GM23338 (cell line): Measurements from ENCODE around the gene EIF1B. TPM values are rescaled to one million over a fixed set of nuclear protein-coding genes. Genes with fewer than 3 reads are reported as not detected.

Experiments used
- ATAC-seq: fragments of 200-7000 bp; cut with Tn5 transposase; 3 replicates; pipeline ENCODE4 v1.9.1; 2020
- DNase-seq: peaks from one replicate; pipeline ENCODE4 v3.0.0-alpha.2; 2015; ENCODE audit warnings: low spot score
- H2AFZ ChIP-seq: fragments of 200-600 bp; sonication (generic); 2 replicates; pipeline ENCODE4 v1.8.0; 2016; ENCODE audit warnings: antibody characterized with exemption, mild to moderate bottlenecking, moderate library complexity
- H3F3A ChIP-seq: fragments of 200-600 bp; sonication (generic); replicated peaks from 2 replicates; pipeline ENCODE4 v1.8.0; 2017; ENCODE audit warnings: antibody characterized with exemption, mixed run types, low read depth
- H3K27ac ChIP-seq: fragments of 200-600 bp; sonication (generic); 2 replicates; pipeline ENCODE4 v1.6.1; 2016; ENCODE audit warnings: low read depth
- H3K27me3 ChIP-seq: fragments of 200-600 bp; sonication (generic); 2 replicates; pipeline ENCODE4 v1.8.0; 2016; ENCODE audit warnings: mild to moderate bottlenecking, mixed run types, moderate library complexity; ENCODE audit not compliant: insufficient read depth
- H3K36me3 ChIP-seq: fragments of 200-600 bp; sonication (generic); 2 replicates; pipeline ENCODE4 v1.8.0; 2016; ENCODE audit warnings: mild to moderate bottlenecking; ENCODE audit not compliant: insufficient read depth
- H3K4me1 ChIP-seq: fragments of 200-600 bp; sonication (generic); 2 replicates; pipeline ENCODE4 v1.8.0; 2016; ENCODE audit warnings: mild to moderate bottlenecking, moderate library complexity; ENCODE audit not compliant: insufficient read depth
- H3K4me2 ChIP-seq: fragments of 200-600 bp; sonication (generic); 2 replicates; pipeline ENCODE4 v1.7.1; 2017; ENCODE audit warnings: mixed run types
- H3K4me3 ChIP-seq: fragments of 200-600 bp; sonication (generic); 2 replicates; pipeline ENCODE4 v1.6.1; 2016; ENCODE audit warnings: mixed run types
- H3K79me2 ChIP-seq: fragments of 200-600 bp; sonication (generic); replicated peaks from 2 replicates; pipeline ENCODE4 v1.8.0; 2017; ENCODE audit warnings: mild to moderate bottlenecking; ENCODE audit not compliant: insufficient read depth
- H3K9me2 ChIP-seq: fragments of 200-600 bp; sonication (generic); 2 replicates; pipeline ENCODE4 v1.8.0; 2017; ENCODE audit not compliant: insufficient read depth
- H4K20me1 ChIP-seq: fragments of 200-600 bp; sonication (generic); replicated peaks from 2 replicates; pipeline ENCODE4 v1.8.0; 2017; ENCODE audit warnings: mild to moderate bottlenecking; ENCODE audit not compliant: insufficient read depth
- H3K27ac Mint-ChIP-seq: 2 replicates; pipeline ENCODE4 v1.8.0; 2020; ENCODE audit warnings: inconsistent platforms, mild to moderate bottlenecking, moderate library complexity, mixed read lengths
- H3K27me3 Mint-ChIP-seq: 3 replicates; pipeline ENCODE4 v1.8.0; 2022; ENCODE audit warnings: low read depth, mild to moderate bottlenecking, moderate library complexity, mixed read lengths, inconsistent platforms; ENCODE audit not compliant: insufficient read depth, poor library complexity
- H3K36me3 Mint-ChIP-seq: 3 replicates; pipeline ENCODE4 v1.8.0; 2021; ENCODE audit warnings: low read depth, mild to moderate bottlenecking, inconsistent platforms, moderate library complexity, mixed read lengths
- H3K4me1 Mint-ChIP-seq: 3 replicates; pipeline ENCODE4 v1.8.0; 2020; ENCODE audit warnings: mild to moderate bottlenecking, inconsistent platforms, mixed read lengths
- H3K4me3 Mint-ChIP-seq: 3 replicates; pipeline ENCODE4 v1.8.0; 2021; ENCODE audit warnings: moderate library complexity, mild to moderate bottlenecking, inconsistent platforms, mixed read lengths
- H3K9me3 Mint-ChIP-seq: 3 replicates; pipeline ENCODE4 v1.8.0; 2020; ENCODE audit warnings: moderate library complexity, mild to moderate bottlenecking, inconsistent platforms, mixed read lengths
- CREB1 ChIP-seq: fragments of 250-450 bp; sonication (Bioruptor Pico); IDR thresholded peaks from 2 replicates; pipeline ENCODE4 v1.5.0; 2020; ENCODE audit warnings: low read depth, mild to moderate bottlenecking, moderate library complexity
- EZH2 ChIP-seq: fragments of 200-600 bp; sonication (generic); IDR thresholded peaks from one replicate; pipeline ENCODE4 v1.8.0; 2017; ENCODE audit warnings: antibody characterized with exemption, mild to moderate bottlenecking, low read depth; ENCODE audit not compliant: unreplicated experiment
- EZH2phosphoT487 ChIP-seq: fragments of 200-600 bp; sonication (generic); IDR thresholded peaks from one replicate; pipeline ENCODE4 v1.8.1; 2018; ENCODE audit warnings: antibody characterized with exemption; ENCODE audit not compliant: unreplicated experiment
- JUNB ChIP-seq: IDR thresholded peaks from one replicate; pipeline ENCODE4 v1.6.1; 2016; ENCODE audit warnings: antibody characterized with exemption; ENCODE audit not compliant: unreplicated experiment
- NANOG ChIP-seq: IDR thresholded peaks from 2 replicates; pipeline ENCODE4 v1.6.1; 2016; ENCODE audit warnings: antibody characterized with exemption, borderline replicate concordance
- POLR2AphosphoS5 ChIP-seq: IDR thresholded peaks from 2 replicates; pipeline ENCODE4 v1.6.1; 2016; ENCODE audit warnings: antibody characterized with exemption, low read depth
- STAT1 ChIP-seq: IDR thresholded peaks from one replicate; pipeline ENCODE4 v1.6.1; 2016; ENCODE audit warnings: antibody characterized with exemption; ENCODE audit not compliant: unreplicated experiment
- ZNF114 ChIP-seq: fragments of 250-450 bp; sonication (Bioruptor Pico); IDR thresholded peaks from 2 replicates; pipeline ENCODE4 v1.5.0; 2020; ENCODE audit warnings: mild to moderate bottlenecking, moderate library complexity
- ZNF331 ChIP-seq: fragments of 250-450 bp; sonication (Bioruptor Pico); IDR thresholded peaks from 2 replicates; pipeline ENCODE4 v1.5.0; 2020; ENCODE audit warnings: low read depth, mild to moderate bottlenecking, moderate library complexity
- polyA plus RNA-seq: library from polyadenylated mRNA; unstranded; fragments of >200 nt; fragmentation: Nextera tagmentation; extraction: Ambion mirVana; gene quantifications from 2 replicates; pipeline ENCODE4 v1.2.1, GENCODE V29; 2016
- total RNA-seq: library from RNA; depleted of rRNA; stranded (reverse); fragments of >200 nt; shearing (Covaris generic); gene quantifications from 2 replicates; pipeline ENCODE4 v1.2.3, GENCODE V29; 2014
- TF ChIP-seq, protein P1 (sequence below): IDR thresholded peaks from one replicate; pipeline ENCODE4 v1.6.1; 2018; ENCODE audit warnings: antibody characterized with exemption; ENCODE audit not compliant: unreplicated experiment
- TF ChIP-seq, protein P2 (sequence below): IDR thresholded peaks from 2 replicates; pipeline ENCODE4 v1.6.1; 2016; ENCODE audit warnings: antibody characterized with exemption

The EIF1B gene
- total and polyA plus RNA-seq, 2 experiments from 2014 or later, result 24.4 to 229 TPM

DNA sequence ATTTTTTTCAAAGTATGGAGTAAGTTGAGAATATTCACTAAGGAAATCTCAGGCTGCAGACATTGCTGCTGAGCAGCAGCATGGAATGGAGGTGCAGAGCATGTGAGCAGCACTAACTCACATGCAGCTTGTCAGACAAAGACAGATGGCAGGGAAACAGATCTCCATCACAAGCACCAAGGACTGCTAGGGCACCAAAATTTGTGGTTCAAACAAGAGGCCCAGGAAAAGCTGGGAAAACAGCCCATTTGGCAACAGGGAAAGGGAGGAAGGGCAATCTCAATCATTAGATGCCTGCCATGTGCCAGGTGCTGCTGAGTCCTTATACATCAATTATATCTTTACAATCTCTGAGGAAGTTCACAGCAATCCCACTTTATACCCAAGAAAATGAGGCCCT, 47.2 kb upstream of the EIF1B start:
- ATAC-seq, result no peak
- Mint-ChIP-seq H3K36me3 (no peaks in the 10 kb centered on the region), H3K9me3 (no peaks in the 10 kb centered on the region), H3K4me1 (peaks cover 10% of the 10 kb centered on the region; the same call in 2 of the 3 replicates), H3K4me3 (no peak overlapping the region), H3K27ac (no peak overlapping the region), H3K27me3 (peaks cover 2% of the 10 kb centered on the region)
- Histone ChIP-seq H3K36me3 (no peaks in the 10 kb centered on the region), H3K4me1 (peaks cover 7% of the 10 kb centered on the region), H3F3A (no peaks in the 10 kb centered on the region), H3K79me2 (no peaks in the 10 kb centered on the region), H2AFZ (no peak overlapping the region), H3K9me2 (peaks cover 4% of the 10 kb centered on the region; the same call in 1 of the 2 replicates), H3K27ac (no peak overlapping the region), H3K4me3 (no peak overlapping the region), H3K4me2 (no peak overlapping the region), H3K27me3 (no peaks in the 10 kb centered on the region), H4K20me1 (no peaks in the 10 kb centered on the region)
- TF ChIP-seq STAT1, result no peak
- no peak for TF ChIP-seq ZNF331 (CRISPR knock-in tag)
- TF ChIP-seq, protein P1, sequence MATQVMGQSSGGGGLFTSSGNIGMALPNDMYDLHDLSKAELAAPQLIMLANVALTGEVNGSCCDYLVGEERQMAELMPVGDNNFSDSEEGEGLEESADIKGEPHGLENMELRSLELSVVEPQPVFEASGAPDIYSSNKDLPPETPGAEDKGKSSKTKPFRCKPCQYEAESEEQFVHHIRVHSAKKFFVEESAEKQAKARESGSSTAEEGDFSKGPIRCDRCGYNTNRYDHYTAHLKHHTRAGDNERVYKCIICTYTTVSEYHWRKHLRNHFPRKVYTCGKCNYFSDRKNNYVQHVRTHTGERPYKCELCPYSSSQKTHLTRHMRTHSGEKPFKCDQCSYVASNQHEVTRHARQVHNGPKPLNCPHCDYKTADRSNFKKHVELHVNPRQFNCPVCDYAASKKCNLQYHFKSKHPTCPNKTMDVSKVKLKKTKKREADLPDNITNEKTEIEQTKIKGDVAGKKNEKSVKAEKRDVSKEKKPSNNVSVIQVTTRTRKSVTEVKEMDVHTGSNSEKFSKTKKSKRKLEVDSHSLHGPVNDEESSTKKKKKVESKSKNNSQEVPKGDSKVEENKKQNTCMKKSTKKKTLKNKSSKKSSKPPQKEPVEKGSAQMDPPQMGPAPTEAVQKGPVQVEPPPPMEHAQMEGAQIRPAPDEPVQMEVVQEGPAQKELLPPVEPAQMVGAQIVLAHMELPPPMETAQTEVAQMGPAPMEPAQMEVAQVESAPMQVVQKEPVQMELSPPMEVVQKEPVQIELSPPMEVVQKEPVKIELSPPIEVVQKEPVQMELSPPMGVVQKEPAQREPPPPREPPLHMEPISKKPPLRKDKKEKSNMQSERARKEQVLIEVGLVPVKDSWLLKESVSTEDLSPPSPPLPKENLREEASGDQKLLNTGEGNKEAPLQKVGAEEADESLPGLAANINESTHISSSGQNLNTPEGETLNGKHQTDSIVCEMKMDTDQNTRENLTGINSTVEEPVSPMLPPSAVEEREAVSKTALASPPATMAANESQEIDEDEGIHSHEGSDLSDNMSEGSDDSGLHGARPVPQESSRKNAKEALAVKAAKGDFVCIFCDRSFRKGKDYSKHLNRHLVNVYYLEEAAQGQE, result no peak
- TF ChIP-seq JUNB, result no peak
- no peak for TF ChIP-seq CREB1 (CRISPR knock-in tag)
- no peak for TF ChIP-seq EZH2phosphoT487
- TF ChIP-seq NANOG, result no peak
- no peak for TF ChIP-seq EZH2
- TF ChIP-seq, protein P2, sequence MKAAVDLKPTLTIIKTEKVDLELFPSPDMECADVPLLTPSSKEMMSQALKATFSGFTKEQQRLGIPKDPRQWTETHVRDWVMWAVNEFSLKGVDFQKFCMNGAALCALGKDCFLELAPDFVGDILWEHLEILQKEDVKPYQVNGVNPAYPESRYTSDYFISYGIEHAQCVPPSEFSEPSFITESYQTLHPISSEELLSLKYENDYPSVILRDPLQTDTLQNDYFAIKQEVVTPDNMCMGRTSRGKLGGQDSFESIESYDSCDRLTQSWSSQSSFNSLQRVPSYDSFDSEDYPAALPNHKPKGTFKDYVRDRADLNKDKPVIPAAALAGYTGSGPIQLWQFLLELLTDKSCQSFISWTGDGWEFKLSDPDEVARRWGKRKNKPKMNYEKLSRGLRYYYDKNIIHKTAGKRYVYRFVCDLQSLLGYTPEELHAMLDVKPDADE, result no peak
- TF ChIP-seq POLR2AphosphoS5, result no peak
- TF ChIP-seq ZNF114 (CRISPR knock-in tag), result no peak
- DNase-seq, result no peak

DNA sequence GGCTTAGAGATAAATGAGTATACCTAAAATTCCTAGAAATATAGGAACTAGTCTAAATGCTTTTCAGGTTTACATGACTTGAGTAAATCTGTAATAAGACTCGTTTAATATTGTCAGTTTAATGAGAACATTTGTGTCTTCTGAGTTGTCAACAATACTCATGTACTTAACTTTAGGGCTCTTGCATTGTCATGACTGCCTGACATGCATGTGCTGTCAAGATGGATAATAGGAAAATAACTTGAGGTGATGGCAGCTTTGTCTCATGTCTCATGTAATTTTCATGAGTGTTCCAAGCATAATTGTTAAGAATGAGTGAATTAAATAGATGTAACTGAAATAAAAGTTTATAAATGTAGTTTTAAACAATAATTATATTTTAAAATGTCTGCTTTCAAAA, 45.1 kb upstream of the EIF1B start:
- no peak overlapping the region for H3K27ac ChIP-seq
- no peak overlapping the region for H3K27ac Mint-ChIP-seq
- no peaks in the 10 kb centered on the region for H4K20me1 ChIP-seq
- no peak for ATAC-seq
- no peak overlapping the region for H3K4me3 Mint-ChIP-seq
- no peaks in the 10 kb centered on the region for H3K36me3 Mint-ChIP-seq
- no peak overlapping the region for H3K4me3 ChIP-seq
- H3K36me3 ChIP-seq, result no peaks in the 10 kb centered on the region
- H3K9me3 Mint-ChIP-seq, result no peaks in the 10 kb centered on the region
- DNase-seq, result no peak
- peaks cover 2% of the 10 kb centered on the region for H3K27me3 Mint-ChIP-seq
- H3K4me2 ChIP-seq, result no peak overlapping the region
- H3F3A ChIP-seq, result no peaks in the 10 kb centered on the region
- H3K4me1 ChIP-seq, result peaks cover 4% of the 10 kb centered on the region
- H3K27me3 ChIP-seq, result no peaks in the 10 kb centered on the region
- no peak overlapping the region for H2AFZ ChIP-seq
- TF ChIP-seq, protein P2, result no peak
- no peak for TF ChIP-seq STAT1
- TF ChIP-seq JUNB, result no peak
- no peak for TF ChIP-seq EZH2phosphoT487
- H3K79me2 ChIP-seq, result no peaks in the 10 kb centered on the region
- peaks cover 4% of the 10 kb centered on the region; the same call in 1 of the 2 replicates for H3K9me2 ChIP-seq
- peaks cover 3% of the 10 kb centered on the region; the same call in 2 of the 3 replicates for H3K4me1 Mint-ChIP-seq
